HG03342 (cell line): ENCODE results near the gene DNMT3L.

ENCODE experiments used
- ATAC-seq: cut with Tn5 transposase; IDR thresholded peaks from one replicate; pipeline ENCODE4 v1.9.1; 2021; ENCODE audit warnings: mild to moderate bottlenecking, moderate library complexity; ENCODE audit not compliant: unreplicated experiment

DNMT3L gene

GRCh38 chr21:44281801-44282200 lies 20.1 kb upstream of the DNMT3L start:
- no peak for ATAC-seq

- ATAC-seq = no peak
Observed at GRCh38 chr21:44279354-44280260, 17.9 kb upstream of the DNMT3L start.

- ATAC-seq = no peak
Observed at GRCh38 chr21:44275041-44275440, 13.3 kb upstream of the DNMT3L start.

- ATAC-seq = no peak
Observed at GRCh38 chr21:44273046-44273445, 11.3 kb upstream of the DNMT3L start.

- no peak for ATAC-seq
Observed at GRCh38 chr21:44272284-44272858, 10.7 kb upstream of the DNMT3L start.

- ATAC-seq = no peak
Observed at GRCh38 chr21:44271558-44272283, 10.0 kb upstream of the DNMT3L start.

GRCh38 chr21:44269090-44269489 lies 7.4 kb upstream of the DNMT3L start:
- no peak for ATAC-seq

GRCh38 chr21:44267655-44268142 lies 6.0 kb upstream of the DNMT3L start:
- no peak for ATAC-seq

GRCh38 chr21:44265734-44266270 lies 4.1 kb upstream of the DNMT3L start:
- no peak for ATAC-seq

GRCh38 chr21:44263768-44264167 lies 2.1 kb upstream of the DNMT3L start:
- no peak for ATAC-seq

GRCh38 chr21:44263221-44263760 lies 1.6 kb upstream of the DNMT3L start:
- ATAC-seq = no peak

- ATAC-seq = no peak
Observed at GRCh38 chr21:44262338-44263056, 800 bp upstream of the DNMT3L start.

- no peak for ATAC-seq
Observed at GRCh38 chr21:44260791-44261631, 686 bp downstream of the DNMT3L start.

- no peak for ATAC-seq
Observed at GRCh38 chr21:44260066-44260465, 1.6 kb downstream of the DNMT3L start.

- ATAC-seq = no peak
Observed at GRCh38 chr21:44259082-44259705, 2.5 kb downstream of the DNMT3L start.

GRCh38 chr21:44258056-44258725 lies 3.5 kb downstream of the DNMT3L start:
- ATAC-seq = no peak

GRCh38 chr21:44255511-44255981 lies 6.2 kb downstream of the DNMT3L start:
- no peak for ATAC-seq
